Measurements from ENCODE around the gene HOXA13.

Gene HOXA13

GRCh38 chr7:27235387-27236311 is 35.8 kb upstream of the HOXA13 start:
- peak; percentile 74 to 89 (median 88) for DNase-seq

GRCh38 chr7:27229448-27229847 is 29.6 kb upstream of the HOXA13 start:
- DNase-seq, result no peak

GRCh38 chr7:27224983-27225934 is 25.4 kb upstream of the HOXA13 start:
- no peak for DNase-seq

- DNase-seq, result no peak
These were observed 24.2 kb upstream of the HOXA13 start for GRCh38 chr7:27223941-27224575.

- no peak for DNase-seq
These were observed 21.4 kb upstream of the HOXA13 start for GRCh38 chr7:27221201-27221797.

GRCh38 chr7:27220440-27220955 is 20.6 kb upstream of the HOXA13 start:
- DNase-seq, result no peak

GRCh38 chr7:27219821-27220220 is 19.9 kb upstream of the HOXA13 start:
- DNase-seq, result no peak

- no peak for DNase-seq
These were observed 18.1 kb upstream of the HOXA13 start for GRCh38 chr7:27217951-27218350.

- DNase-seq, result no peak
These were observed 15.5 kb upstream of the HOXA13 start for GRCh38 chr7:27215356-27215755.

- DNase-seq, result no peak
These were observed 14.5 kb upstream of the HOXA13 start for GRCh38 chr7:27214239-27214950.

GRCh38 chr7:27213433-27214238 is 13.7 kb upstream of the HOXA13 start:
- DNase-seq, result no peak

GRCh38 chr7:27212497-27213432 is 12.9 kb upstream of the HOXA13 start:
- DNase-seq, result peak in 2 of 3 experiments; percentile 84 to 96

GRCh38 chr7:27211764-27212204 is 11.9 kb upstream of the HOXA13 start:
- DNase-seq, result no peak

- no peak for DNase-seq
These were observed 11.2 kb upstream of the HOXA13 start for GRCh38 chr7:27211084-27211446.

GRCh38 chr7:27210441-27211083 is 10.7 kb upstream of the HOXA13 start:
- DNase-seq, result no peak

- no peak for DNase-seq
These were observed 10.1 kb upstream of the HOXA13 start for GRCh38 chr7:27209933-27210440.

- no peak for DNase-seq
These were observed 9.1 kb upstream of the HOXA13 start for GRCh38 chr7:27208998-27209397.

- DNase-seq, result no peak
These were observed 7.6 kb upstream of the HOXA13 start for GRCh38 chr7:27207348-27207985.

Measured in NCI-H1417 (cell line).